COLO668 (cell line): ENCODE data around the gene PNMA6E.
A peak's percentile ranks its signal among the peaks of the same experiment; 100 is the strongest.
"Not testable (repeated sequence)": the region's sequence is repeated elsewhere in the genome, so short reads cannot be mapped to it uniquely, and the experiment has no call there.

Experiments used
- DNase-seq: peaks from one replicate; lab custom pipeline; 2025; ENCODE audit not compliant: unreplicated experiment; lab: John Stamatoyannopoulos, UW

PNMA6E gene

DNA sequence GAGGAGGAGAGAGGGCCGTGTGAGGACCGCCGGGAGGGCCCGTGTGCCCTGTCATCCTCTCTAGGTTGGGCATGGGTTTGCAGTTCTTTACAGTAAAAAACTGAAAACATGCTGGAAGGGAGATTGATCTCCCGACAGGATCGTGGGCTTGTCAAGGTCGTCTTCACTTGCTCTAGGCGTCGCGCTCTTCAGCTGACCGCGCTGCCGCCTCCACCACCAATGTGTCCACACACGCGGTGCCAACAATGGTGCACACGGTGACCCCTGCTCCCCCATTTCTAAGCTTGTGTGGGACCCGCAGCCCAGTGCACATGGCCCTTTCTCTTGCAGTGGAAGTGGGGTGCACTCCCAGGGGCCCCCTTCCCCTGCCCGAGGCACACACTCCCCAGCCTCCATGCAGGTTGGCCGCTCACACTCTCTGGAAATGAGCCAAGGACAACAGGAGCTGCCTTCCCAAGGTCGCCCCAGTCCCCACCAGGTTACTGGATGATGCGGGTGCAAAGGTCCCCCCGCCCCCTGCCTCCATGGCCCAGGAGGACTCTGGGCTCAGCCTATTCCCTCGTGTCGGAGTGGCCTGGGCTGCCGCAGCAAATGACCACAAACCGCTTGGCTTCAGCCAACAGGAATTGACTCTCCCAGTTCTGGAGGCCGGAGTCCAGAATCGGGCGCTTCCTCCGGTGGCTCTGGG lies 8.4 kb upstream of the PNMA6E start:
- no peak for DNase-seq

GRCh38 chrX:153408871-153409351 lies 7.8 kb upstream of the PNMA6E start:
- DNase-seq: no peak

- no peak for DNase-seq
Measured at GRCh38 chrX:153408221-153408721, 7.1 kb upstream of the PNMA6E start.

DNA sequence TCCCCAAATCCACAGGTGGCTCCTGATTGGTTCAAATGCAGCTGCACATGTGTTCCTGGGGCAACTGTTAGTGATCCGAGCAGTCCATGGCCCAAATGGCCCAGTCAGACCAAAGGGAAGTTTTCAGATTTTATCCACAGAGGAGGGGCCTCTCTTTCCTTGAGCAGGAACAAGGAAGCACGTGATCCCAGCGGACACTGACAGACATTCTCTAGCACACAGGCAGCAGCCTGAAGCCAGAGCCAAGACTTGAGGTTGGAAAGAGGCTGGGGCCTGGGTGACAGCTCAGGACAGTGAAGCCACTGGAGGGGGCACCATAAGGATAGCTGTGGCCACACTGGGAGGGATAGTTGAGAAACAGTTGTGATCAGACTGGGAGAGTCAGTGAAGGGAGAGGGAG lies 6.6 kb upstream of the PNMA6E start:
- no peak for DNase-seq

GRCh38 chrX:153406903-153407302 lies 5.8 kb upstream of the PNMA6E start:
- DNase-seq: no peak

DNA sequence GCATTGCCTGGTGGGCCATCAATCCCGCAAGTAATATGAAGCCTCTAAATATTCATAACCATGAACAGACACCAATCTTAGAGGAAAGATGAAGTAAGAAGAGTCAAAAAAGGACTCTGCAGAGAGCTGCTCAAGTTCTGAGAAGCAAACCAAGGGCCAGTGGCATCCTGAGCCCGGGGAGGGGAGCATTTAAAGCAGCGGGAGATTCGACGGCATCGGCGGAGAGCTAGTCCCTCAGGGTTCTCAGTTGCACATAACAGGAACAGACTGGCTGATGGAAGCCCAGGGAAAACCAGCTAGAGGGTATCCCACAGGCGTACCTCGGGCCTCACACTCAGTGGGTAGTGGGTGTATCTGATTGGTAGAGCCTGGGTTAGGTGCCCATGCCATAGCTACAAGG lies 4.9 kb upstream of the PNMA6E start:
- DNase-seq: no peak

DNA sequence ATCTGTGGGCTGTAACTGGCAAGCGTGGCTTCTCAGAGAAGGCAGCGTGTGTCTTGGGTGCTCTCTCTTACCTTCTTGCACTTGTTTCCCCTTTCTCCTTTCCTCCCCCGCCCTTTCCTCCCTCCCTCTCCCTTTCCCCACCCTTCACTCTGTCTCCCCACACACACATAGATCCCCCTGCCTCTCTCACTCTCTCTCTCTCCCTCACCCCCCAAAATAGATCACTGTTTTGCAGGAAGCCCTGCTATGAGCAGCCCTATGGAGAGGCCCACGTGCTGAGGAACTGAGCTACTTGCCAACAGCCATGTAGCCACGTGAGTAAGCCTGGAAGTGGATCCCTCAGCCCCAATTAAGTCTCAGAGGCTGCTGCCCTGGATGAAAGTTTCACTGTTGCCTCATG lies 4.3 kb upstream of the PNMA6E start:
- no peak for DNase-seq

DNA sequence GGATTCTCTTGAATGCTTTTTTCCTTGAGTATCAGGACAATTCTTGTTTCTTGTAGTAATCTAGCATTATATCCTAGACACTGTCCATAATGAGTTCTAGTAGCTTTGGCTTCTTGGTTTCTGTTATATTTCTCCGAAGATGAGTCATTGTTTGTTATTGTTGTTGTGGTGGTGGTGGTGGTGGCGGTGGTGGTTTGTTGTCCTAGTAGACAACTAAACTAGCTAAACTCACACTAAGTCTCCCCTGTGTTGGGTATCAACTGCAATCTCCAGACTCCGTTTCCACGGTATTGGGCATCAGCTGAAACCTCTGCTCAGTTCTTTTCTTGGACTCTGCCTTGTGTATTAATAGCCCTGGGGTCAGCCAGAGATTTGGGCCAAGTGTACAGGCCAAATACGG lies 3.2 kb upstream of the PNMA6E start:
- not testable (repeated sequence) for DNase-seq

DNA sequence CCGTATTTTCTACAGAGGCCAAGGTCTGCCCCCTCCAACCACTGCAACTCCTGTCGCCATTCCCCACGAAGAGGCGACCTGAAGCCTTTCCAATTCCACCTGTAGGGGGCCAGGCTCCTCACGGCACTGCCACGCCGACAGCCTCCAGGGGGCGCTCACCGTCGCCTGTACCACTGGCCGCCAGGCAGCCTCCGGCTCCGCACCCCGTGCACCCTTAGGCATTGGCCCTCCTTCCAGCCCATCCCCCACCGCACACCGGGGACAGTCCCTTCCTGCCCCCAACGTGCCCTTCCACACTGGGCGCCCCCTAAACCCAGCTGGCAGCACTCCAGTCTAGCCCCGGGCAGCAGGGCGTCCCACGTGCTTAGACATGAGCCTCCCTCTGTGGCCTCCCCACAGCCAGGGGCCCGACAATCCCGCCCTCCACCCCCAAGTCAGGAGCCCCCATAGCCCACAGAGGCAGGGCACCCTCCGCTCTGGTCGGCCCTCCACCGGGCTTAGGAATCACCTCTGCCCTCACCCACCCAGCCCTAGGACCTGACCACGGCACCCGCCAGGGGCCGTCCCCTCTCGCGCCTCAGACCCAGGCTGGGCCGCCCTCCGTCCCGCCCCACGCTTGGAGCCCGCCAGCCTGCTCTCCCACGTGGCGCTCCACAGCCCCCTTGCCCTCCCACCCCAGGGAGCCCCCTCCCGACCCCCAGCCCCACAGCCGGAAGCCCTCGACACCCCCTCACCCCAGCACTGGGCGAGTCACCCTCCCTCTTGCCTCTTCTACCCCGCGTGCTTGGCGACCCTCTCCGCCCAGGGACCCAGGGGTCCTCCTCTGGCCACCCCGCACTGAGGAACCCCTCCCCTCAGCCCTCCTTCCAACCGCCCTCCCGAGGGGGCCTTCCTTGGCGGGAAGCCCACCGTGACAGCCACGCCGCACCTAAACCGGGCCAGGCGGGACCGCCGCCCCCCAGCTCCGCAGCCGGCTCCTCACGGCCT lies 711 bp downstream of the PNMA6E start:
- peak; percentile 18 for DNase-seq

- peak; percentile 24 for DNase-seq
Measured at GRCh38 chrX:153398275-153398960, 2.7 kb downstream of the PNMA6E start.

DNA sequence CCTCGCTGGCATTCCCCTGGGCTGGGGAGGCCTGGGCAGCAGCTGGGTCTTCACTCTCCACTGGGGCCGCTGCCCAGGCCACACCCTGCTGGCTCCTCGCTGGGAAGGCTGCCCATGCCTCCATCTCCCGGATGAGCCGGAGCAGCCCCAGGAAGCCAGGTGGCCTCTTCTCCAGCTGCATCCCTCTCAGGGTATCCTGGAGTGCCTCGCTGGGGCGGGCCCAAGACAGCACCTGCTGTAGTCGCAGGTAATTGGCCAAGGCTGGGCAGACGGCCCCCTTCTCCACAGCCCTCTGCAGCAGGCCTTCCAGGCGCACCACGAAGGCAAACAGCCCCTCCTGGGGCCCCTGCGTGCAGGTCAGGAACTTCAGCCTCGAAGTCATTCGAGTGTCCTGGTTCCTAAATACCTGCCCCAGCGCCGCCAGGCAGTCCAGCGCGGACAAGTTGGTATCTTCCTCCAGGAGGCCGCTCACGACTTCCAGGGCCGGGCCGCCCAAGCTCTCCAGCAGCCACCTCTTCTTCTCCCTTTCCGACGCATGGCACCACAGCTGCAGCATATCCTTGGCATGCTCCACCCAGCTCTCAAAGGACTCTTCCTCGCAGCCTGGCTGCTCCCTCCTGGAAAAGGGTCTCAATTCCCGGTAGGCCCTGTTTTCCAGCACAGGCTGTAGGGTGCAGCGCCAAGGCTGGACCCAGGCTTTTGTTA lies 3.7 kb downstream of the PNMA6E start:
- peak; percentile 79 for DNase-seq

GRCh38 chrX:153396320-153397195 lies 4.6 kb downstream of the PNMA6E start:
- DNase-seq: no peak

DNA sequence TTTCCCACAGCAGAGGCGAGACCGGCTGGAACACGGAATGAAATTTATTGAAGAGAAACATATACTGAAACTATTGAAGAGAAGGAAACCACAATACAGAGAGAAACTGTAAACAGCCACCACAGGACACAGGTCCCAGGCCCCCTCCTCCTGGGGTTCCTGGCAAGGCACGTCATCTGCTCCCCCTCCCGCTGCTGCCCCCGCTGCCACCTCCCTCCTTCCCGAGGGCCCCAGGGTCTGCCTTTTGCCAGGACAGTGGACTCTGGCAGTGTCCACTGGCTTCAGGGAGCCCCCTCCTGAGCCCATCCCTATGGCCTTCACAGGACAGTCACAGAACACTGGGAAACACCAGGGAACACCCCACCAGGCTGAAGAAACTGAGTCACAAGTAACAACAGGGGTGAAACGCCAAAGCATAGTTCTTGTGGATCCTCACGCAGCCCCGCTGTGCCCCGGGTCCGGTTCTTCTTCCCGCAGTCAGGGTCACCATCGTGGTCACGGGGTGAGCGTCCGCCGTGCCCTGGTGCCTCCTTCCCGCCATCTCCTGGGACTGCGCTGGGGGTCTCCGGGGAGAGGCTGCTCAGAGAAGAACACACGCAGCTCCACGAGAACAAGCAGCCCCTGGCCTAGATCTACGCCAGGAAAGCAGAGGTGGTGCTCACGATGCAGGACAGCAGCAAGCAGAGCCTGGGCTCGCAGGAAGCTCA lies 5.4 kb downstream of the PNMA6E start:
- DNase-seq: no peak

DNA sequence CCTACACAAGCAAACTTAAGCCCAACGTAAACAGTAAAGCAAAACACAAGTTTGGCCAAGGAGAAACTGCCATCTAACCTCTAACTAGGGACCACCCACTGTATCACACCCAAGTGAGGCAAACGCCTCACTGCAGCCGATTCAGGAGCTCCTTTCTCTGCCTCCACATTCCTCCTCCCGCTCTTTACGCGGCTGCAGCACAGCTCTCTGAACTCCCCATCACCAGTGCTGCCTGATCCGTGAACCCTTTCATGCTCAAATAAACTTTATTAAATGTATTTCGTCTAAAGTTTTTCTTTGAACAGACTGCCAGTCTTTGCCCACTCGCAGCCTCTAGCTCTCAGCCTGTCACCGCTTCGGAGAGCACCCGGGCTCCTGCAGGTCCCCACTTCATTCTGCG lies 6.5 kb downstream of the PNMA6E start:
- no peak for DNase-seq

DNA sequence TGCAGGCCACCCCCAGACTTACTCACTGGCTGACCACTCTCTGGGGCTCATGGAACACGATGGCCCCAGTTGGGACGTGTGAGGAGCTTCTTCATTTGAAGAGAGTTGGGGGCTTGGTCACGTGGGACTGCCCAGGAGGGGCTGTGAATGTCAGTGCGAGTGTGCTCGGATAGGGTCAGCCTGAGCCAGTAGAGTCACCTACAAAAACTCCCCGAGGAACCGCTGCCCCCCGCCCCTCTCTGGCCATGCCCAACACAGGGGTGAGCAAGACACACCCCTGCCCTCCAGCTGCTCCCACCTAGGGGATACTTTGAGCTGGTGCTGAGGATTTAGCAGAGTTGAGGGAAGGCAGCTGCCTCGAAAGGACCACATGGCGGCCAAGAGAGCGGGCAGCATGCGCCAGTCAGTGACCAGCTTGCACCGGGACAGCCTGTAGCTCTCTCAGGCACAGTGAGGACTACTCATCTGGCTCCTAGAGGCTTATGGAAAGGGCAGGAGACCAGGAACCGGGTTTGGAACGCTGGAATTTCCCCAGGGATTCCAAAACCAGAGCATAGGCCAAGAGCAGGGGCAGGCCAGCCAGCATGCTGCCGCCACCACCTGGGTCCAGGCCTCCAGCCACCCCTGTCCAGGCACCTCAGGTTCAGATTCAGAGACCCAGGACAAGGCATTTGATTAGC lies 8.4 kb downstream of the PNMA6E start:
- DNase-seq: no peak

DNA sequence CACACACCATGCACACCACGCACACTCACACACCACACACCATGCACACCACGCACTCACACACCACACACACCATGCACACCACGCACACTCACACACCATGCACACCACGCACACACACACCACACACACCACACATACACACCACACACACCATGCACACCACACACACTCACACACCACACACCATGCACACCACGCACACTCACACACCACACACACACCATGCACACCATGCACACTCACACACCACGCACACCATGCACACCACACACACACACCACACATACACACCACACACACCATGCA lies 11.7 kb downstream of the PNMA6E start:
- not testable (repeated sequence) for DNase-seq

DNA sequence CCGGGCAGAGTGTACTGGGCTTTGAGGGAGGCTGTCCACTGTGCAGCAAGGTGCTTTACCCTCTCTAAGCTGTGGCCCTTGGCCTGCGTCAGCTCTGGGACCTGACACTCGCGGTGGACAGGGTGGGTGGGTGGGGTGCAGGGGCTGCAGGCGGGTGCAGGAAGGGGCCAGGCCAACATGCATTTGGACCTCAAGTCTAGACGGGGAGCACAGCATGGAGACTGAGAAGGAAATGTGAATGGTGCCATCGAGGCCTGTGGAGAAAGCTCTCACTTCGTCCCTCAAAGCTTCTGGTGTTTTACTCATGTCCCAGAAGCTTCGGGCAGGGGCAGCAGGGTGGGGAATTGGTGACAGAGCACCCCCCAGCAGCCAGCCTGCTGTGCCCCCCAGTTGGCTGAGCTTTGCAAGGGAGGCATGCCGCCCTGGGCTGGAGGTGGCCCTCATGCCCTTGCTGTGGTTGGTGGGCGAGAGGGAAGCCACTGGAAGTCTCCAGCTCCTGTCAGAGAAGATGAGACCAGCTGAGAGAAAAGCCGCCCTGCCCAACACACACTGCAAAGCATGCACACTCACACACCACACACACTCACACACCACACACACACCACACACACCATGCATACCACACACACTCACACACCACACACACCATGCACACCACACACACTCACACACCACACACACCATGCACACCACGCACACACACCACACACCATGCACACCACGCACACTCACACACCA lies 12.3 kb downstream of the PNMA6E start:
- no peak for DNase-seq
